ENCODE measurements around the gene FRMPD4.

Gene FRMPD4

GRCh38 chrX:12236156-12236555 lies 97.9 kb downstream of the FRMPD4 start:
- no peak for TF ChIP-seq ZNF274 (IDR thresholded peaks at IDR 0.05; ENCODE audit: low read depth, low read length)
- no peak overlapping the region for H3K4me3 ChIP-seq (ENCODE audit: low read length)

GRCh38 chrX:12237131-12237530 lies 98.9 kb downstream of the FRMPD4 start:
- no peak overlapping the region for H3K4me3 ChIP-seq (ENCODE audit: low read length)
- TF ChIP-seq ZNF274 (IDR thresholded peaks at IDR 0.05; ENCODE audit: low read depth, low read length), result no peak

GRCh38 chrX:12237771-12238170 lies 99.5 kb downstream of the FRMPD4 start:
- no peak overlapping the region for H3K4me3 ChIP-seq (ENCODE audit: low read length)
- no peak for TF ChIP-seq ZNF274 (IDR thresholded peaks at IDR 0.05; ENCODE audit: low read depth, low read length)

- H3K4me3 ChIP-seq (ENCODE audit: low read length), result no peak overlapping the region
- TF ChIP-seq ZNF274 (IDR thresholded peaks at IDR 0.05; ENCODE audit: low read depth, low read length), result no peak
Measured at GRCh38 chrX:12239356-12240082, 101.2 kb downstream of the FRMPD4 start.

GRCh38 chrX:12240491-12240890 lies 102.2 kb downstream of the FRMPD4 start:
- TF ChIP-seq ZNF274 (IDR thresholded peaks at IDR 0.05; ENCODE audit: low read depth, low read length), result no peak
- no peak overlapping the region for H3K4me3 ChIP-seq (ENCODE audit: low read length)

- H3K4me3 ChIP-seq (ENCODE audit: low read length), result no peak overlapping the region
- no peak for TF ChIP-seq ZNF274 (IDR thresholded peaks at IDR 0.05; ENCODE audit: low read depth, low read length)
Measured at GRCh38 chrX:12241026-12241425, 102.8 kb downstream of the FRMPD4 start.

- no peak overlapping the region for H3K4me3 ChIP-seq (ENCODE audit: low read length)
- TF ChIP-seq ZNF274 (IDR thresholded peaks at IDR 0.05; ENCODE audit: low read depth, low read length), result no peak
Measured at GRCh38 chrX:12245650-12246645, 107.7 kb downstream of the FRMPD4 start.

GRCh38 chrX:12249997-12250396 lies 111.7 kb downstream of the FRMPD4 start:
- H3K4me3 ChIP-seq (ENCODE audit: low read length), result no peak overlapping the region

GRCh38 chrX:12263211-12263610 lies 124.9 kb downstream of the FRMPD4 start:
- TF ChIP-seq ZNF274 (IDR thresholded peaks at IDR 0.05; ENCODE audit: low read depth, low read length), result no peak
- no peak overlapping the region for H3K4me3 ChIP-seq (ENCODE audit: low read length)

More at GRCh38 chrX:12249997-12250396, 111.7 kb downstream of the FRMPD4 start:
- no peak for TF ChIP-seq ZNF274 (IDR thresholded peaks at IDR 0.05; ENCODE audit: low read depth, low read length)

- H3K4me3 ChIP-seq (ENCODE audit: low read length), result no peak overlapping the region
- no peak for TF ChIP-seq ZNF274 (IDR thresholded peaks at IDR 0.05; ENCODE audit: low read depth, low read length)
Measured at GRCh38 chrX:12269484-12269883, 131.2 kb downstream of the FRMPD4 start.

- TF ChIP-seq ZNF274 (IDR thresholded peaks at IDR 0.05; ENCODE audit: low read depth, low read length), result no peak
- H3K4me3 ChIP-seq (ENCODE audit: low read length), result no peak overlapping the region
Measured at GRCh38 chrX:12278151-12278550, 139.9 kb downstream of the FRMPD4 start.

- TF ChIP-seq ZNF274 (IDR thresholded peaks at IDR 0.05; ENCODE audit: low read depth, low read length), result no peak
Measured at GRCh38 chrX:12282991-12283390, 144.7 kb downstream of the FRMPD4 start.

GRCh38 chrX:12292996-12293765 lies 154.9 kb downstream of the FRMPD4 start:
- TF ChIP-seq ZNF274 (IDR thresholded peaks at IDR 0.05; ENCODE audit: low read depth, low read length), result no peak
- H3K4me3 ChIP-seq (ENCODE audit: low read length), result no peak overlapping the region

More at GRCh38 chrX:12282991-12283390, 144.7 kb downstream of the FRMPD4 start:
- no peak overlapping the region for H3K4me3 ChIP-seq (ENCODE audit: low read length)

- no peak overlapping the region for H3K4me3 ChIP-seq (ENCODE audit: low read length)
- TF ChIP-seq ZNF274 (IDR thresholded peaks at IDR 0.05; ENCODE audit: low read depth, low read length), result no peak
Measured at GRCh38 chrX:12297353-12297752, 159.1 kb downstream of the FRMPD4 start.

Data from GM08714 (cell line).